ENCODE results near the gene SOHLH1. TPM values are rescaled to one million over a fixed set of nuclear protein-coding genes. Genes with fewer than 3 reads are reported as not detected.

The SOHLH1 gene
- total RNA-seq, 1 experiment from 2014 or later: not detected

- no peak for DNase-seq (ENCODE audit: low spot score)
- intact Hi-C loops (cut with micrococcal nuclease; ENCODE audit: unreplicated experiment): no loop called here
- TF ChIP-seq EZH2 (IDR thresholded peaks at IDR 0.05; ENCODE audit: borderline replicate concordance, low read depth, low read length, poor library complexity, severe bottlenecking) (no peak), CTCF (conservative IDR thresholded peaks at IDR 0.05; ENCODE audit: low read depth, low read length) (no peak)
- CTCF ChIA-PET: no interaction called here
- H3K4me3 ChIP-seq (ENCODE audit: low read depth, low read length, poor library complexity, severe bottlenecking): no peak overlapping the region
- H3K9me3 ChIP-seq (ENCODE audit: low read depth, low read length, poor library complexity, severe bottlenecking): no peaks in the 10 kb centered on the region
- H3K4me1 ChIP-seq (ENCODE audit: insufficient read depth, low read length, poor library complexity, severe bottlenecking): peaks cover 4% of the 10 kb centered on the region
- no peak overlapping the region for H3K27ac ChIP-seq (ENCODE audit: low read depth, low read length, poor library complexity, severe bottlenecking)
- H3K36me3 ChIP-seq (ENCODE audit: insufficient read depth, low read length, poor library complexity, severe bottlenecking): no peaks in the 10 kb centered on the region
- no TSS peak for BruUV-seq (replicated peaks)
- POLR2A ChIA-PET (ENCODE audit: low non-redundant PET): no interaction called here
- H3K27me3 ChIP-seq (replicated peaks; ENCODE audit: insufficient read depth, low read depth, low read length, poor library complexity): no peaks in the 10 kb centered on the region
These were observed 8.3 kb downstream of the SOHLH1 start for GRCh38 chr9:135690836-135691570.

GRCh38 chr9:135689011-135689410, 10.3 kb downstream of the SOHLH1 start:
- BruUV-seq (replicated peaks): no TSS peak
- no peaks in the 10 kb centered on the region for H3K27me3 ChIP-seq (replicated peaks; ENCODE audit: insufficient read depth, low read depth, low read length, poor library complexity)
- DNase-seq (ENCODE audit: low spot score): no peak
- intact Hi-C loops (cut with micrococcal nuclease; ENCODE audit: unreplicated experiment): no loop called here
- H3K9me3 ChIP-seq (ENCODE audit: low read depth, low read length, poor library complexity, severe bottlenecking): no peaks in the 10 kb centered on the region
- CTCF ChIA-PET: no interaction called here
- POLR2A ChIA-PET (ENCODE audit: low non-redundant PET): no interaction called here
- peaks cover 4% of the 10 kb centered on the region for H3K4me1 ChIP-seq (ENCODE audit: insufficient read depth, low read length, poor library complexity, severe bottlenecking)
- TF ChIP-seq EZH2 (IDR thresholded peaks at IDR 0.05; ENCODE audit: borderline replicate concordance, low read depth, low read length, poor library complexity, severe bottlenecking) (no peak), CTCF (conservative IDR thresholded peaks at IDR 0.05; ENCODE audit: low read depth, low read length) (no peak)
- no peak overlapping the region for H3K4me3 ChIP-seq (ENCODE audit: low read depth, low read length, poor library complexity, severe bottlenecking)
- H3K36me3 ChIP-seq (ENCODE audit: insufficient read depth, low read length, poor library complexity, severe bottlenecking): no peaks in the 10 kb centered on the region
- no peak overlapping the region for H3K27ac ChIP-seq (ENCODE audit: low read depth, low read length, poor library complexity, severe bottlenecking)

GRCh38 chr9:135687216-135687615, 12.1 kb downstream of the SOHLH1 start:
- DNase-seq (ENCODE audit: low spot score): no peak
- ChIA-PET POLR2A (ENCODE audit: low non-redundant PET) (no interaction called here), CTCF (no interaction called here)
- no TSS peak for BruUV-seq (replicated peaks)
- intact Hi-C loops (cut with micrococcal nuclease; ENCODE audit: unreplicated experiment): no loop called here
- TF ChIP-seq CTCF (conservative IDR thresholded peaks at IDR 0.05; ENCODE audit: low read depth, low read length): no peak
- TF ChIP-seq EZH2 (IDR thresholded peaks at IDR 0.05; ENCODE audit: borderline replicate concordance, low read depth, low read length, poor library complexity, severe bottlenecking): no peak
- no peaks in the 10 kb centered on the region for H3K4me1 ChIP-seq (ENCODE audit: insufficient read depth, low read length, poor library complexity, severe bottlenecking)
- H3K4me3 ChIP-seq (ENCODE audit: low read depth, low read length, poor library complexity, severe bottlenecking): no peak overlapping the region
- no peaks in the 10 kb centered on the region for H3K36me3 ChIP-seq (ENCODE audit: insufficient read depth, low read length, poor library complexity, severe bottlenecking)
- H3K9me3 ChIP-seq (ENCODE audit: low read depth, low read length, poor library complexity, severe bottlenecking): no peaks in the 10 kb centered on the region
- H3K27ac ChIP-seq (ENCODE audit: low read depth, low read length, poor library complexity, severe bottlenecking): no peak overlapping the region
- H3K27me3 ChIP-seq (replicated peaks; ENCODE audit: insufficient read depth, low read depth, low read length, poor library complexity): no peaks in the 10 kb centered on the region

Measured in A673 (cell line).